ENCODE measurements around the gene TBC1D8.
"Not testable (repeated sequence)": the region's sequence is repeated elsewhere in the genome, so short reads cannot be mapped to it uniquely, and the experiment has no call there.

The TBC1D8 gene

GRCh38 chr2:101151146-101151858 is at the start of gene TBC1D8:
Gene TBC1D8, minus strand, starts transcription at chr2:101151382. Its CDS starts 129 bp downstream, at chr2:101151253.
- FAIRE-seq = no peak

DNA sequence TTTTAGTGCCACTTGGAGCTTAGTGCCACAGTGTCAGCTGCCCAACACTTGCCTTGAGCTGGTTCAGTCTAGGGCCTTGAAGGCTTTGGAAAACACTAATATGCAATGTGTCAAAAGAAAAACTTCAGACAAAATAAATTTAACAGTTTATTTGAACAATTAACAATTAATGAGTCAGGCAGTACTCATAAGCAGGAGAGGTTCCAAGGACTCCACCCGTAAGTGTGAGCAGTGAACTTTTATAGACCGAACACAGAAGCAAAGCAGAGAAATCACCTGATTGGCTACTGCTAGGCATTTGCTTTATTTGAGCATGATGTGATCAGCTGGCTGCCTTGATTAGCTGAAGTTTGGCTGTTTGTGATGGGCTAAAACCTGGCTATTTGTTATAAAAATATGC is 49.5 kb upstream of the TBC1D8 start:
- no peak for FAIRE-seq

DNA sequence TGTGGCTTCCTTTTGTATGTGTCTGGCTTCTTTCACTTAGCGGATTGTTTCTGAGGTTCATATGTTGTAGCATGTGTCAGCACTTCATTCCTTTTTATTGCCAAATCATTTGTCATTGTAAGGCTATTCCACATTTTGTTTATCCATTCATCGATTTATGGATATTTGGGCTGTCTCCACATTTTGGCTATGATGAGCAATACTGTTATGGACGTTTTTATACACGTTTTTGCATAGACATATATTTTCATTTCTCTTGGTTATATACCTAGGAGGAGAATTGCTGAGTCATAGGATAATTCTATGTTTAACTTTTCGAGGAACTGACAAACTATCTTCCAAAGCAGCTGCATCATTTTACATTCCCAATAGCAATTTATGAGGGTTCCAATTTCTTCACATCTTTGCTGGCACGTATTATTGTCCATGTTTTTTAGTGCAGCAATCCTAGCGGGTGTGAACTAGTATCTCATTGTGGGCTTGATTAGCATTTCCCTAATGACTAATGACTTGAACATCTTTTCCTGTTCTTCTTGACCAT is 48.1 kb upstream of the TBC1D8 start:
- no peak for FAIRE-seq

GRCh38 chr2:101197814-101198213 is 46.6 kb upstream of the TBC1D8 start:
- no peak for FAIRE-seq

GRCh38 chr2:101197215-101197745 is 46.1 kb upstream of the TBC1D8 start:
- FAIRE-seq = no peak

- FAIRE-seq = no peak
Measured at GRCh38 chr2:101195871-101196661, 44.9 kb upstream of the TBC1D8 start.

GRCh38 chr2:101193033-101193626 is 41.9 kb upstream of the TBC1D8 start:
- FAIRE-seq = no peak

DNA sequence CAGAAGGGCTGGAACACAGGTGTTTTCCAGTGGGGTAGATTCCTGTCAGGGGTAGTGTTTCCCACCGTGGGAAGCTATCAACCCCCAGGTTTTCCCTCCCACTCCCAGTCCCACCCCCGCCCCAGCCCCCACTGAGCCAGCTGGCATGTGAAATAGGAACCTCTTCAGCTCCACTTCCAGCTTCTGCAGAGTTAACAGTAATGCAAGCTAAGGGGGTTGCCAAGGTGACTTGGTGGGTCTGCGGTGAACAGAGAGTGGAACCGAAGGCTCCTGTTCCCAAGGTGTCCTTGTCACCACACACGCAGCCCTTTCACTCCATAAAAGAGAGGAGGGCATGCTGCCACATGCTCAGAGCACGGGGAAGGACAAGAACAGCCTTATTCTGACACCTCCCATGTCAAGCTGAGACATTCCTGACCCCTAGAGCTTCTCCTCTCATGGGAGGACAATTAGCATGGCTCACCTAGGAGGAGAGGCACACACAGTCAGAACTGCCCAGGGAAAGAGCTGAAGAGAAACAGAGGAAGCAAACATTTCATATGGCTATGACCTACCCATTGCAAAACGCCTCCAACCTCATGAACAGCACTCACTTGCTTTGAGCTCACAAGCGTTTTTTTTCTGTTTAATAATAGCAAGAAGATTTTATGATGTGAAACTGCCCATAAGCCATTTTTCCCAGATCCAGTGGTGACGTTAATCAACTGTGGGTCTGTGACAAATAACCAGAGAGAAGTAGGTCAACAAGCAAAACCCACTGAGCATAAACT is 39.8 kb upstream of the TBC1D8 start:
- FAIRE-seq = no peak

GRCh38 chr2:101188683-101189405 is 37.7 kb upstream of the TBC1D8 start:
- no peak for FAIRE-seq

DNA sequence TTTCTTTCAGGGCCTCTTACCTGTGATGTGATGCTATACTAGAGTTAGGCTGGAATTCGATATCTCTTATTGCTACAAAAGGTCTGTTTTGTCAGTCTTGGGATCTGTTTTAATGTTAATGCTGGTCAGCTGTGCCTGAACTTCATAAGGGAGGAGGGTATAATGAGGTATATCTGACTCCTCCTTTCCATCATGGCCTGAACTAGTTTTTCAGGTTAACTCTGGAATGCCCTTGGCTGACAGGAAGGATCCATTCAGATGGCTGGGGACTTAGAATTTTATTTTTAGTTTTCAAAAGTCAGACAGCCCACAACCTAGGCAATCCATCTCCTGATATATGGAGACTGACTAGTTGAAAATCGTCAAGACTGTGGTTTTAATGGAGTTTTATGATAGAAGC is 35.9 kb upstream of the TBC1D8 start:
- no peak for FAIRE-seq

GRCh38 chr2:101185656-101186055 is 34.5 kb upstream of the TBC1D8 start:
- FAIRE-seq = no peak

DNA sequence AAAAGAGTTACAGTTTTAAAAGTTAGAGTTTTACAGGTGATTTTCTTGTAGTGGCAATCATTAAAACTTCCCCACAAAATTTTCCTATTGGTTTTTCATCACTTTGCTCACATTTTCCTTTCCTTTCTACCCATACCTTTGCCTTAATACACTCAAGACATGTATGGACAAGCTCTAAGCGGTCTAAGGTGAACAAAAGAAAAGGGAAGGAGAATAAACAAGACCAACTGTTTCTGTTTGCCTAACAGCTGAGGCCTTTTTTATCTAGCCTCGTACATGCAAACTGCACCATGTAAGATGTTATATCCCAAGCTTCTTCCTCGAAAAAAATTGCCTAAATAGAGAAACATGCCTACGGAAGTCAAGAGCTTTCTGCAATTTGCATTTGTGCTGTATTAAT is 33.9 kb upstream of the TBC1D8 start:
- FAIRE-seq = no peak

DNA sequence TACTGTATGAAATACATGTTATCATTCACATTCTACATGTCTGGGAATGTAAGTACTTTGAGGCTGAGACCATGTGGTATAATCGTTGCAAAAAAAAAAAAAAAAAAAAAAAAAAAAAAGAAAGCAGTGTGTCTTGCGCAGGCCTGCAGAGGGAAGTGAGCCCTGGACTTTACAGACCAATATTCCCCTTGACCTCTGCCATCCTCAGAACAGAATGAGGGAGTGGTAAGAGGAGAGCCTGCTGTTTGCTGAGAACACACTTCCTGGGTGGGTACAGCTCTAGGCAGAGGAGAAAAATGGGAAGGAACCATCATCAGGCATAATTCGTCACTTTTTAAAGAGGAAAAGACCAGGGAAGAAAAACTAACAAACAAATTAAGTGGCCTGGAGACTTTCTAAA is 28.8 kb upstream of the TBC1D8 start:
- FAIRE-seq = no peak

GRCh38 chr2:101176803-101177202 is 25.6 kb upstream of the TBC1D8 start:
- FAIRE-seq = no peak

GRCh38 chr2:101175991-101176390 is 24.8 kb upstream of the TBC1D8 start:
- FAIRE-seq = no peak

- FAIRE-seq = no peak
Measured at GRCh38 chr2:101173707-101174295, 22.6 kb upstream of the TBC1D8 start.

GRCh38 chr2:101169822-101170221 is 18.6 kb upstream of the TBC1D8 start:
- not testable (repeated sequence) for FAIRE-seq

DNA sequence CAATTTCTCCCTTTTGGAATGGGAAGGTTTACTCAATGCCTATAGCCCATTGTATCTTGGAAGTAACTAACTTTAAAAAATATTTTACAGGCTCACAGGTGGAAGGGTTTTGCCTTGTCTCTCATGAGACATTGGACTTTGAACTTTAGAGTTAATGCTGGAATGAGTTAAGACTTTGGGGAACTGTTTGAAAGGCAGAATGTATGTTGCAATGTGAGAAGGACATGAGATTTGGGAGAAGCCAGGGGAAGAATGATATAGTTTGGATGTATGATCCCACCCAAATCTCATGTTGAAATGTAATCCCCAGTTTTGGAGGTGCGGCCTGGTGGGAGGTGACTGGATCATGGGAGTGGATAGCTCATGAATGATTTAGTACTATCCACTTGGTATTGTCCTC is 17.5 kb upstream of the TBC1D8 start:
- no peak for FAIRE-seq

GRCh38 chr2:101167532-101167931 is 16.4 kb upstream of the TBC1D8 start:
- FAIRE-seq = not testable (repeated sequence)

- no peak for FAIRE-seq
Measured at GRCh38 chr2:101164021-101164420, 12.8 kb upstream of the TBC1D8 start.

Data from colon (tissue), 2 donors.